Peyer's patch (tissue), 4 donors: ENCODE data around the gene ZNF468. TPM values are rescaled to one million over a fixed set of nuclear protein-coding genes. Genes with fewer than 3 reads are reported as not detected.
A peak's percentile ranks its signal among the peaks of the same experiment; 100 is the strongest.
"Not testable (repeated sequence)": the region's sequence is repeated elsewhere in the genome, so short reads cannot be mapped to it uniquely, and the experiment has no call there.

ENCODE experiments used
- DNase-seq, 3 donors: peaks; one replicate each; pipeline ENCODE4 v3.0.0-alpha.2; 2017 to 2019
- H3K27ac ChIP-seq, 4 donors: fragments of 200-600 bp; sonication (generic); one replicate each; pipeline ENCODE4 v1.5.1; 2016 to 2019
- H3K27me3 ChIP-seq, 2 donors: fragments of 200-600 bp; sonication (generic); one replicate each; pipeline ENCODE4 v1.5.1; 2019
- H3K36me3 ChIP-seq, 3 donors: fragments of 200-600 bp; sonication (generic); one replicate each; pipeline ENCODE4 v1.5.1; 2016 to 2019
- H3K4me1 ChIP-seq, 4 donors: fragments of 200-600 bp; sonication (generic); one replicate each; pipeline ENCODE4 v1.5.1; 2016 to 2019
- H3K4me3 ChIP-seq, 4 donors: fragments of 200-600 bp; sonication (generic); 1 replicate in 3 of 4; 2 replicates in 1 of 4; pipeline ENCODE4 v1.5.1; 2016 to 2019; ENCODE audit warnings: mild to moderate bottlenecking in 1 of 4
- H3K9me3 ChIP-seq, 4 donors: fragments of 200-600 bp; sonication (generic); one replicate each; pipeline ENCODE4 v1.5.1; 2016 to 2019; ENCODE audit warnings: mild to moderate bottlenecking in 1 of 4
- CTCF ChIP-seq, 6 experiments: fragments of 450-650 bp in 4 of 6; fragments of 200-600 bp in 2 of 6; sonication (generic) in 1 of 6; IDR thresholded peaks; one replicate each; pipeline ENCODE4 v1.5.1; 2017 to 2019; ENCODE audit warnings: antibody characterized with exemption in 6 of 6, mild to moderate bottlenecking in 3 of 6, moderate library complexity in 1 of 6
- POLR2A ChIP-seq, 2 donors: fragments of 450-650 bp; IDR thresholded peaks; one replicate each; pipeline ENCODE4 v1.5.1; 2017; ENCODE audit warnings: antibody characterized with exemption in 2 of 2, mild to moderate bottlenecking in 2 of 2, moderate library complexity in 2 of 2
- total RNA-seq, 4 donors: library from RNA; depleted of rRNA; stranded (reverse); fragments of >200 nt; gene quantifications; one replicate each; pipeline ENCODE4 v1.1.0, GENCODE V29; 2016

Gene ZNF468
- total RNA-seq, 4 donors from 2014 or later = 17.3 to 25.6 (median 18.5) TPM

GRCh38 chr19:52896431-52897137 is 39.2 kb upstream of the ZNF468 start:
- H3K4me3 ChIP-seq = peak overlapping the region; percentile 68 to 75 (median 72)
- no peak for TF ChIP-seq POLR2A (IDR thresholded peaks at IDR 0.05)
- no peak for TF ChIP-seq CTCF (IDR thresholded peaks at IDR 0.05)
- H3K27me3 ChIP-seq = no peaks in the 10 kb centered on the region
- peak overlapping the region; percentile 77 to 92 (median 88) for H3K27ac ChIP-seq
- H3K36me3 ChIP-seq = peaks cover 0 to 23% (median 0%) of the 10 kb centered on the region in 3 donors
- peak in 2 of 3 donors; percentile 58 to 69 for DNase-seq
- no peaks in the 10 kb centered on the region for H3K9me3 ChIP-seq
- H3K4me1 ChIP-seq = no peaks in the 10 kb centered on the region

- DNase-seq = no peak
- peaks cover 0 to under 1% (median 0%) of the 10 kb centered on the region in 4 donors for H3K9me3 ChIP-seq
- H3K4me1 ChIP-seq = no peaks in the 10 kb centered on the region
- no peak overlapping the region for H3K27ac ChIP-seq
- no peak overlapping the region for H3K4me3 ChIP-seq
- peaks cover 0 to 71% (median 0%) of the 10 kb centered on the region in 3 donors for H3K36me3 ChIP-seq
- TF ChIP-seq POLR2A (IDR thresholded peaks at IDR 0.05) = no peak
- TF ChIP-seq CTCF (IDR thresholded peaks at IDR 0.05) = no peak
- H3K27me3 ChIP-seq = no peaks in the 10 kb centered on the region
Observed at GRCh38 chr19:52891336-52891735, 33.9 kb upstream of the ZNF468 start.

GRCh38 chr19:52889931-52890330 is 32.5 kb upstream of the ZNF468 start:
- H3K27me3 ChIP-seq = no peaks in the 10 kb centered on the region
- TF ChIP-seq POLR2A (IDR thresholded peaks at IDR 0.05) (no peak), CTCF (IDR thresholded peaks at IDR 0.05) (no peak)
- peaks cover 0 to 79% (median 0%) of the 10 kb centered on the region in 3 donors for H3K36me3 ChIP-seq
- H3K4me1 ChIP-seq = no peaks in the 10 kb centered on the region
- no peak overlapping the region for H3K4me3 ChIP-seq
- peaks cover 0 to 11% (median 2%) of the 10 kb centered on the region in 4 donors for H3K9me3 ChIP-seq
- DNase-seq = no peak
- no peak overlapping the region for H3K27ac ChIP-seq

- peaks cover 0 to 18% (median 2%) of the 10 kb centered on the region in 4 donors for H3K9me3 ChIP-seq
- H3K27ac ChIP-seq = no peak overlapping the region
- H3K4me3 ChIP-seq = no peak overlapping the region
- TF ChIP-seq POLR2A (IDR thresholded peaks at IDR 0.05) (no peak), CTCF (IDR thresholded peaks at IDR 0.05) (no peak)
- H3K4me1 ChIP-seq = no peaks in the 10 kb centered on the region
- peaks cover 0 to 87% (median 4%) of the 10 kb centered on the region in 3 donors for H3K36me3 ChIP-seq
- no peaks in the 10 kb centered on the region for H3K27me3 ChIP-seq
- DNase-seq = no peak
Observed at GRCh38 chr19:52889076-52889475, 31.7 kb upstream of the ZNF468 start.

- H3K27ac ChIP-seq = no peak overlapping the region
- DNase-seq = no peak
- TF ChIP-seq CTCF (IDR thresholded peaks at IDR 0.05) (no peak), POLR2A (IDR thresholded peaks at IDR 0.05) (no peak)
- no peaks in the 10 kb centered on the region for H3K4me1 ChIP-seq
- peaks cover 0 to 73% (median 8%) of the 10 kb centered on the region in 3 donors for H3K36me3 ChIP-seq
- H3K27me3 ChIP-seq = no peaks in the 10 kb centered on the region
- peaks cover 0 to 73% (median 19%) of the 10 kb centered on the region in 4 donors for H3K9me3 ChIP-seq
- no peak overlapping the region for H3K4me3 ChIP-seq
Observed at GRCh38 chr19:52880895-52881389, 23.5 kb upstream of the ZNF468 start.

- not testable (repeated sequence) for H3K27me3 ChIP-seq, H3K9me3 ChIP-seq, H3K4me3 ChIP-seq, DNase-seq, H3K27ac ChIP-seq, H3K36me3 ChIP-seq, H3K4me1 ChIP-seq
Observed at GRCh38 chr19:52872996-52873395, 15.6 kb upstream of the ZNF468 start.
